K562 (cell line): Measurements from ENCODE around the gene ZNF195. TPM values are rescaled to one million over a fixed set of nuclear protein-coding genes. Genes with fewer than 3 reads are reported as not detected.

Experiments used
- ATAC-seq: fragments of 200-7000 bp; cut with Tn5 transposase; 3 replicates; pipeline ENCODE4 v1.9.1; 2020; ENCODE audit warnings: moderate library complexity
- BruUV-seq: library from RNA; stranded (reverse); fragments of 400-500 nt; replicated peaks from 2 replicates; lab custom pipeline; 2021; lab: Mats Ljungman, UMichigan
- CTCF ChIA-PET: fragments of 300-600 bp; formaldehyde crosslinking; extraction: SDS; loops from one replicate; lab custom pipeline; 2021; ENCODE audit warnings: low intra/inter-chr PET ratio; lab: Yijun Ruan, JAX
- POLR2A ChIA-PET: fragments of 300-600, 350-650 bp; sonication (Branson Sonifier 250); formaldehyde crosslinking; extraction: SDS; loops from one replicate; lab custom pipeline; 2021; ENCODE audit warnings: antibody characterized with exemption, inconsistent platforms; lab: Yijun Ruan, JAX
- DNase-seq, 4 experiments: peaks; one replicate each; pipeline versions ENCODE4 v3.0.0 to v3.0.0-alpha.2; 2011 to 2018; ENCODE audit warnings: low spot score in 3 of 4, mixed read lengths in 3 of 4; ENCODE audit errors: extremely low read depth in 1 of 4
- FAIRE-seq: peaks from 2 replicates; lab custom pipeline; 2011; peaks lifted over from hg19 to GRCh38; lab: Jason Lieb, UNC
- H2AFZ ChIP-seq: 2 replicates; pipeline ENCODE4 v1.6.0; 2011; ENCODE audit warnings: low read depth, low read length, control low read depth, inconsistent platforms
- H3K27ac ChIP-seq: fragments of 200-600 bp; 3 replicates; pipeline ENCODE4 v1.8.0; 2011; ENCODE audit warnings: low read depth, mild to moderate bottlenecking, control low read depth, inconsistent platforms, low read length, moderate library complexity, mixed read lengths; ENCODE audit errors: extremely low read depth
- H3K27me3 ChIP-seq, 2 experiments: fragments of 300-600 bp in 1 of 2; 2 replicates in 1 of 2; 3 replicates in 1 of 2; pipeline versions ENCODE4 v1.6.0 to v1.8.0; 2011; ENCODE audit warnings: inconsistent platforms in 2 of 2, low read length in 2 of 2, mild to moderate bottlenecking in 1 of 2, mixed read lengths in 1 of 2, moderate library complexity in 1 of 2; ENCODE audit not compliant: control insufficient read depth in 2 of 2, insufficient read depth in 2 of 2
- H3K36me3 ChIP-seq: fragments of 300-600 bp; 3 replicates; pipeline ENCODE4 v1.8.0; 2011; ENCODE audit warnings: mild to moderate bottlenecking, low read length, inconsistent platforms; ENCODE audit not compliant: control insufficient read depth, insufficient read depth
- H3K4me1 ChIP-seq, 2 experiments: fragments of 200-600 bp in 1 of 2; replicated peaks in 1 of 2; 2 replicates in 1 of 2; 3 replicates in 1 of 2; pipeline versions ENCODE4 v1.5.1 to v1.8.0; 2011; ENCODE audit warnings: inconsistent platforms in 2 of 2, low read length in 2 of 2, mild to moderate bottlenecking in 1 of 2, mixed read lengths in 1 of 2, moderate library complexity in 1 of 2; ENCODE audit not compliant: control insufficient read depth in 2 of 2, insufficient read depth in 2 of 2
- H3K4me2 ChIP-seq: 2 replicates; pipeline ENCODE4 v1.6.1; 2011; ENCODE audit warnings: low read length, control low read depth, inconsistent platforms, mixed read lengths; ENCODE audit not compliant: insufficient read depth
- H3K4me3 ChIP-seq: fragments of 200-600 bp; sonication (generic), shearing (Covaris generic); 2 replicates; pipeline ENCODE4 v1.5.1; 2016; ENCODE audit warnings: control low read depth, inconsistent platforms
- H3K79me2 ChIP-seq: fragments of 200-600 bp; 3 replicates; pipeline ENCODE4 v1.8.0; 2011; ENCODE audit warnings: low read length, inconsistent platforms; ENCODE audit not compliant: control insufficient read depth, insufficient read depth
- H3K9ac ChIP-seq, 2 experiments: 2 replicates each; pipeline versions ENCODE4 v1.6.0 to v1.6.1; 2011; ENCODE audit warnings: low read depth in 2 of 2, low read length in 2 of 2, control low read depth in 1 of 2, inconsistent platforms in 1 of 2, mild to moderate bottlenecking in 1 of 2, mixed read lengths in 1 of 2; ENCODE audit not compliant: insufficient read depth in 1 of 2
- H3K9me1 ChIP-seq: one replicate; pipeline ENCODE4 v1.6.0; 2011; ENCODE audit warnings: inconsistent platforms, mild to moderate bottlenecking, low read length, moderate library complexity; ENCODE audit not compliant: control insufficient read depth, insufficient read depth
- H3K9me3 ChIP-seq: replicated peaks from 2 replicates; pipeline ENCODE4 v1.5.1; 2011; ENCODE audit warnings: low read depth, low read length, inconsistent platforms; ENCODE audit not compliant: control insufficient read depth, insufficient read depth
- H4K20me1 ChIP-seq: replicated peaks from 2 replicates; pipeline ENCODE4 v1.6.1; 2011; ENCODE audit warnings: low read length, inconsistent platforms, mixed read lengths; ENCODE audit not compliant: control insufficient read depth, insufficient read depth
- DLX4 ChIP-seq: fragments of 250-450 bp; sonication (Bioruptor Pico); IDR thresholded peaks from 2 replicates; pipeline ENCODE4 v1.6.1; 2021; ENCODE audit warnings: mild to moderate bottlenecking
- ETV1 ChIP-seq: fragments of 450-650 bp; conservative IDR thresholded peaks from 2 replicates; pipeline ENCODE4 v1.6.1; 2016; ENCODE audit warnings: missing genetic modification characterization, control low read depth, low read depth, missing compliant biosample characterization
- GMEB1 ChIP-seq: fragments of 250-450 bp; sonication (Bioruptor Pico); IDR thresholded peaks from 2 replicates; pipeline ENCODE4 v1.4.0; 2020; ENCODE audit warnings: mild to moderate bottlenecking
- KAT7 ChIP-seq: sonication (generic); formaldehyde crosslinking; IDR thresholded peaks from 2 replicates; pipeline ENCODE4 v1.8.0; 2022; ENCODE audit warnings: missing genetic modification reagents, mild to moderate bottlenecking, borderline replicate concordance
- MEIS2 ChIP-seq: fragments of 450-650 bp; IDR thresholded peaks from 2 replicates; pipeline ENCODE4 v1.6.1; 2014; ENCODE audit warnings: mild to moderate bottlenecking; ENCODE audit not compliant: partially characterized antibody
- MYC ChIP-seq, 2 experiments: fragments of 250-450 bp in 1 of 2; sonication (Bioruptor Pico) in 1 of 2; IDR thresholded peaks; 2 replicates each; pipeline versions ENCODE4 v1.5.1 to v1.6.1; 2012 to 2021; ENCODE audit warnings: low read depth in 2 of 2, borderline replicate concordance in 1 of 2, improper control_type of control experiment in 1 of 2, low read length in 1 of 2, mild to moderate bottlenecking in 1 of 2, moderate library complexity in 1 of 2
- PHF8 ChIP-seq: fragments of 200-600 bp; sonication (generic); IDR thresholded peaks from 2 replicates; pipeline ENCODE4 v1.6.1; 2012; ENCODE audit warnings: mixed run types, mild to moderate bottlenecking, inconsistent platforms, low read length, moderate library complexity, borderline replicate concordance
- PML ChIP-seq: IDR thresholded peaks from 2 replicates; pipeline ENCODE4 v1.6.1; 2012; ENCODE audit warnings: low read length, inconsistent platforms
- SOX6 ChIP-seq: fragments of 450-650 bp; IDR thresholded peaks from 2 replicates; pipeline ENCODE4 v1.6.1; 2014; ENCODE audit warnings: mild to moderate bottlenecking
- SUPT5H ChIP-seq: fragments of 450-650 bp; IDR thresholded peaks from 2 replicates; pipeline ENCODE4 v1.6.1; 2016
- ZBTB11 ChIP-seq, 3 experiments: fragments of 200-800 bp in 1 of 3; fragments of 250-450 bp in 1 of 3; fragments of 450-650 bp in 1 of 3; sonication (Bioruptor Pico) in 1 of 3; sonication (Bioruptor generic) in 1 of 3; formaldehyde crosslinking in 1 of 3; IDR thresholded peaks; 2 replicates each; pipeline versions ENCODE4 v1.6.1 to v1.8.0; 2016 to 2022; ENCODE audit warnings: mild to moderate bottlenecking in 2 of 3, missing genetic modification characterization in 2 of 3, missing compliant biosample characterization in 1 of 3, moderate library complexity in 1 of 3
- ZNF354B ChIP-seq: fragments of 250-450 bp; sonication (Bioruptor Pico); IDR thresholded peaks from 2 replicates; pipeline ENCODE4 v1.4.0; 2020
- ZNF589 ChIP-seq: fragments of 200-800 bp; sonication (Bioruptor generic); IDR thresholded peaks from 2 replicates; pipeline ENCODE4 v1.6.1; 2016; ENCODE audit warnings: low read depth, missing genetic modification characterization, missing compliant biosample characterization
- ZNF79 ChIP-seq: fragments of 250-450 bp; sonication (Bioruptor Pico); IDR thresholded peaks from 2 replicates; pipeline ENCODE4 v1.4.0; 2020; ENCODE audit warnings: low read depth, mild to moderate bottlenecking, moderate library complexity
- WGBS: fragments of 100-300 bp; shearing (Covaris generic); methylation state at CpG from one replicate; pipeline ENCODE4 v1.1.6; 2016; ENCODE audit warnings: low coverage, mixed read lengths; ENCODE audit not compliant: insufficient coverage; ENCODE audit errors: missing lambda C conversion rate; 5-methylcytosine and 5-hydroxymethylcytosine counted together
- in situ Hi-C: fragments of 300-500 bp; cut with MboI; formaldehyde crosslinking; loops from 4 replicates; pipeline ENCODE4 v1.15.0; 2018; ENCODE audit warnings: inconsistent platforms, mixed read lengths
- intact Hi-C: fragments of 100-400 bp; cut with micrococcal nuclease; formaldehyde crosslinking; loops from 2 replicates; pipeline ENCODE4 v1.14.2; 2022
- polyA plus RNA-seq, 8 experiments: library from polyadenylated mRNA; depleted of rRNA in 4 of 8; stranded (reverse) in 5 of 8; unstranded in 3 of 8; fragments of >200 nt; fragmentation: Nextera tagmentation in 2 of 8; fragmentation: Illumina TruSeq in 1 of 8; extraction: Ambion mirVana in 2 of 8; extraction: Trizol in 1 of 8; gene quantifications; 2 replicates each; pipeline versions ENCODE4 v1.2.1 to v1.2.3, GENCODE V29; 2011 to 2014; ENCODE audit warnings: inconsistent platforms in 1 of 8, missing spikeins in 1 of 8
- total RNA-seq, 7 experiments: library from RNA; depleted of rRNA in 6 of 7; stranded (reverse); fragments of >200 nt in 6 of 7; fragmentation: Illumina TruSeq in 2 of 7; extraction: Trizol in 2 of 7; gene quantifications; 2 replicates each; pipeline versions ENCODE4 v1.2.1 to v1.2.3, GENCODE V29; 2011 to 2021; ENCODE audit warnings: low replicate concordance in 1 of 7

Gene ZNF195
- total and polyA plus RNA-seq, 9 of the 15 experiments (the other 6 are each of a cell fraction or from before 2014, with no cell fraction given), result 42.1 to 75.5 (median 60.4) TPM

GRCh38 chr11:3380706-3381545 is 2.0 kb upstream of the ZNF195 start:
- Histone ChIP-seq H3K9ac (peak overlapping the region; percentile 77 to 90), H3K27me3 (no peaks in the 10 kb centered on the region), H3K79me2 (peaks cover 61% of the 10 kb centered on the region), H3K27ac (peak overlapping the region; percentile 59), H3K9me1 (no peaks in the 10 kb centered on the region), H3K4me2 (peak overlapping the region; percentile 92), H3K4me1 (peaks cover 6 to 15% of the 10 kb centered on the region in 2 experiments; a peak in 4 of 5 replicates), H4K20me1 (no peaks in the 10 kb centered on the region), H3K36me3 (peaks cover 59% of the 10 kb centered on the region), H2AFZ (peak overlapping the region; percentile 75), H3K4me3 (peak overlapping the region; percentile 67), H3K9me3 (peaks cover 36% of the 10 kb centered on the region)
- in situ Hi-C loops, result no loop called here
- POLR2A ChIA-PET, result interaction anchor here (0.6 to 1.3 kb wide), 8 partner anchors 17 to 526 kb away, joined by 3 to 5 read pairs (median 4); no protein-coding TSS in a partner anchor
- CTCF ChIA-PET, result no interaction called here
- TSS peak; percentile 83 for BruUV-seq
- intact Hi-C loops, result loop anchor here (1.0 kb wide), 1 partner anchor 41 kb away; no protein-coding TSS in a partner anchor
- peak; percentile 52 for ATAC-seq
- WGBS, result 7% methylated on average over 12 of the region's 12 CpGs
- DNase-seq, result peak in 1 of 4 experiments; percentile 89
- FAIRE-seq, result peak; percentile 76
- TF ChIP-seq ETV1 (tag), result no peak
- no peak for TF ChIP-seq ZNF79
- TF ChIP-seq ZNF589, result no peak
- TF ChIP-seq ZNF354B (CRISPR knock-in tag), result no peak
- no peak for TF ChIP-seq MEIS2
- peak; percentile 93 for TF ChIP-seq SUPT5H
- TF ChIP-seq SOX6, result peak; percentile 18; the same call in 1 of the 2 replicates
- no peak for TF ChIP-seq GMEB1
- no peak for TF ChIP-seq DLX4 (CRISPR knock-in tag)
- TF ChIP-seq KAT7 (CRISPR knock-in tag), result 0 out of 2 replicates have a peak, but pooled peaks have one; percentile 44
- TF ChIP-seq PHF8, result peak; percentile 68; the same call in 1 of the 2 replicates
- peak in 1 of 3 experiments; percentile 70; a peak in 1 of 6 replicates for TF ChIP-seq ZBTB11 (CRISPR knock-in tag; IDR thresholded peaks at IDR 0.05)
- peak; percentile 29; the same call in 1 of the 2 replicates for TF ChIP-seq PML
- TF ChIP-seq MYC (IDR thresholded peaks at IDR 0.05; ENCODE audit: low read depth, low read length), result peak; percentile 80
- no peak for TF ChIP-seq MYC (CRISPR knock-in tag; IDR thresholded peaks at IDR 0.05; ENCODE audit: borderline replicate concordance, low read depth)
